Dedifferentiated amniotic fluid mesenchymal stem cell (primary cell): ENCODE results near the gene PDE2A.

ENCODE experiments used
- DNase-seq: peaks from one replicate; pipeline ENCODE4 v3.0.0-alpha.2; 2016; ENCODE audit errors: extremely low spot score

Gene PDE2A

GRCh38 chr11:72657411-72658100, 16.7 kb downstream of the PDE2A start:
- no peak for DNase-seq

GRCh38 chr11:72655896-72656464, 18.2 kb downstream of the PDE2A start:
- no peak for DNase-seq

- no peak for DNase-seq
These were observed 19.2 kb downstream of the PDE2A start for GRCh38 chr11:72655014-72655413.

GRCh38 chr11:72653649-72654048, 20.6 kb downstream of the PDE2A start:
- DNase-seq: no peak

- no peak for DNase-seq
These were observed 21.2 kb downstream of the PDE2A start for GRCh38 chr11:72652873-72653630.

GRCh38 chr11:72652133-72652532, 22.1 kb downstream of the PDE2A start:
- no peak for DNase-seq

- DNase-seq: no peak
These were observed 24.8 kb downstream of the PDE2A start for GRCh38 chr11:72649215-72649976.

- no peak for DNase-seq
These were observed 25.7 kb downstream of the PDE2A start for GRCh38 chr11:72648384-72649136.

GRCh38 chr11:72647882-72648281, 26.3 kb downstream of the PDE2A start:
- no peak for DNase-seq

- DNase-seq: no peak
These were observed 27.8 kb downstream of the PDE2A start for GRCh38 chr11:72646472-72646871.

GRCh38 chr11:72646024-72646423, 28.2 kb downstream of the PDE2A start:
- DNase-seq: no peak

GRCh38 chr11:72643547-72643946, 30.7 kb downstream of the PDE2A start:
- no peak for DNase-seq

- no peak for DNase-seq
These were observed 31.2 kb downstream of the PDE2A start for GRCh38 chr11:72642884-72643522.

- no peak for DNase-seq
These were observed 32.0 kb downstream of the PDE2A start for GRCh38 chr11:72642043-72642883.

- no peak for DNase-seq
These were observed 32.6 kb downstream of the PDE2A start for GRCh38 chr11:72641522-72642042.

GRCh38 chr11:72639502-72640375, 34.5 kb downstream of the PDE2A start:
- no peak for DNase-seq

- DNase-seq: no peak
These were observed 36.3 kb downstream of the PDE2A start for GRCh38 chr11:72637926-72638325.

- DNase-seq: no peak
These were observed 37.0 kb downstream of the PDE2A start for GRCh38 chr11:72637198-72637597.

GRCh38 chr11:72636376-72636775, 37.8 kb downstream of the PDE2A start:
- DNase-seq: no peak
